Measurements from ENCODE around the gene EYA2. TPM values are rescaled to one million over a fixed set of nuclear protein-coding genes. Genes with fewer than 3 reads are reported as not detected.
A peak's percentile ranks its signal among the peaks of the same experiment; 100 is the strongest.

Gene EYA2
- total and polyA plus RNA-seq, 2 donors (not counting 1 experiment from before 2014, with no cell fraction given): 1.1 to 2.8 TPM

DNA sequence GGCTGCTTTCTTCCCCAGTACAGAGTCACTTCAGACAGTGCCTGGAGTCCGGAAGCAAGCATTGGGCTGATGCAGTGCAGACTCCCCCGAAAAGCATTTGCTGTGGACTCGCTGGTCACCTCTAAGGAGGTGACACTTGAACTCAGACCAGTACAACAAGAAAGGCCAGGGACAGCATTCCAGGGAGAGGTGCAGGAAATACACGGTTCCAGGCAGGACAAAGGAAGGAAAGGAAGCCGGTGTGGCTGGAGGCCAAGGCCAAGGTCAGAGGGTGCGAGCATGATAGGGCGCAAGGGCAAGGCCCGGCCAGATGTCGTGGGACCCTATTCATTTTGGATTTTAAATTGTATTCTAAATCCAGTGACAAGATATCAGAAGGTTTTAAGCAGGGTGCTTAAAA, 300.9 kb downstream of the EYA2 start:
- no peak overlapping the region for H3K9ac ChIP-seq (ENCODE audit: low read length)
- H3K9me3 ChIP-seq (ENCODE audit: control extremely low read depth in 1 of 3, control insufficient read depth in 2 of 3, insufficient read depth in 1 of 3, low read length in 2 of 3): no peaks in the 10 kb centered on the region
- ATAC-seq (ENCODE audit: low read depth): no peak
- intact Hi-C loops (cut with micrococcal nuclease): loop anchor here (5.0 to 10.0 kb wide), 2 partner anchors 309 to 467 kb away; partner anchors contain the start of gene NCOA3
- Mint-ChIP-seq H3K27me3 (no peaks in the 10 kb centered on the region), H3K4me1 (peaks cover 5% of the 10 kb centered on the region), H3K4me3 (no peak overlapping the region), H3K27ac (no peak overlapping the region), H3K9me3 (ENCODE audit: insufficient read depth) (no peaks in the 10 kb centered on the region)
- no peak overlapping the region for H2AFZ ChIP-seq (ENCODE audit: insufficient read depth, low read depth, low read length, poor library complexity, severe bottlenecking)
- DNase-seq: no peak
- H3K27me3 ChIP-seq (replicated peaks in 1 of 4; ENCODE audit: control extremely low read depth in 1 of 4, control insufficient read depth in 3 of 4, insufficient read depth in 4 of 4, low read length in 3 of 4): no peaks in the 10 kb centered on the region
- H4K20me1 ChIP-seq (ENCODE audit: control insufficient read depth, insufficient read depth, low read length, poor library complexity, severe bottlenecking): no peaks in the 10 kb centered on the region
- ChIA-PET CTCF (interaction anchor here (1.0 to 2.3 kb wide), 4 partner anchors 10 to 467 kb away, joined by 3 to 14 read pairs (median 8); no protein-coding TSS in a partner anchor), POLR2A (no interaction called here)
- no peak for TF ChIP-seq EZH2 (IDR thresholded peaks at IDR 0.05; ENCODE audit: borderline replicate concordance, insufficient read depth, low read depth, low read length, poor library complexity, severe bottlenecking)
- H3K36me3 ChIP-seq (replicated peaks in 1 of 2; ENCODE audit: control extremely low read depth in 1 of 2, control insufficient read depth in 1 of 2, extremely low read depth in 1 of 2, insufficient read depth in 2 of 2, low read length in 1 of 2): no peaks in the 10 kb centered on the region
- H3K4me3 ChIP-seq (ENCODE audit: control extremely low read depth in 1 of 5, extremely low read depth in 1 of 5, insufficient read depth in 1 of 5, low read depth in 2 of 5, low read length in 4 of 5): no peak overlapping the region
- H3K4me1 ChIP-seq (ENCODE audit: control insufficient read depth in 2 of 2, insufficient read depth in 2 of 2, low read length in 2 of 2): peaks cover 3 to 7% of the 10 kb centered on the region in 2 donors
- no peak overlapping the region for H3K27ac ChIP-seq (ENCODE audit: low read length in 2 of 2)
- H3K79me2 ChIP-seq (ENCODE audit: control insufficient read depth, insufficient read depth, low read length): no peaks in the 10 kb centered on the region
- 83% methylated on average over 8 of the region's 9 CpGs for WGBS (ENCODE audit: insufficient coverage)
- H3K4me2 ChIP-seq (replicated peaks; ENCODE audit: low read depth, low read length, poor library complexity, severe bottlenecking): no peak overlapping the region

DNA sequence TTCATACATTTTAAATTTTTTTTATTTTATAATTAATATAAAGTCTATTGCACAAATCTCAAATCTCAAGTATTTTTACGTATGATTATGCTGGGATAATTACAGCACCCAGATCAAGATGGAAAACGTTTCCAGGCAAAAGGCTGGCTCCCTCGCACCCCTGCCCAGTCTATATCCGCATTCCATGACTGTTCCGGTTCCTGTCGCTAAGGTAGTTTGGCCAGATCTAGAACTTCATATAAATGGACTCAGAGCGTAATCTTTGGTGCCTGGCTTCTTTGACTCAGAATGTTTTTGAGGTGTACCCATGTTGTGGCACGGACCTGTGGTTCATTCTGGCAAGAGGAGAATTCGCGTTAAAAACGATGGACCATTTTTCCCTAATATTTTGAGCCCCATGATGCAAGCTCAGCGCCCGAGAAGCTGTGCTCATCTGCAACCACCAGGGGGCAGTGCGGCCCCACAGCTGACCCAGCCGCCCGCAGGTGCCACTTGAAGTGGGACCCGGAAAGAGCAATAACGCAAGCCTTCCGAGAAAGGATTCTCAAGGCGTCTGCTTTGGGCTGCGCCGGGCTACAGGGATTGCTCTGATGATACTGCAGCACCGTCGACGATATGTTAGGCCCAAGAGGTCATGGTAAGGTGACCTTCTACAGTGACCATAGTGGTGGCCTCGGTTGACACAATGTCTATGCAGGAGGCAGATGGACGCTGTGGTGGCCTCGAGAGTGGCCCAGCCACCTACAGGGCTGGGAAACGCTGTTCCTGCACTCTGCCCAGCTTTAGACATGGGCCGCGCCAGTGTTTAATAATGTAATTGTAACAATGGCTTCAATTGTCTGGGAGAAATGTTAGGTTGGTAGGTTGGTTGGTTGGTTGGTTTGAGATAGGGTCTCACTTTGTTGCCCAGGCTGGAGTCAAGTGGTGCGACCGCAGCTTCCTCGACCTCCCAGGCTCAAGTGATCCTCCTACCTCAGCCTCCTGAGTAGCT, 301.7 kb downstream of the EYA2 start:
- 35% methylated on average over 30 of the region's 34 CpGs for WGBS (ENCODE audit: insufficient coverage)
- Histone ChIP-seq H3K36me3 (replicated peaks in 1 of 2; ENCODE audit: control extremely low read depth in 1 of 2, control insufficient read depth in 1 of 2, extremely low read depth in 1 of 2, insufficient read depth in 2 of 2, low read length in 1 of 2) (no peaks in the 10 kb centered on the region), H3K27me3 (replicated peaks in 1 of 4; ENCODE audit: control extremely low read depth in 1 of 4, control insufficient read depth in 3 of 4, insufficient read depth in 4 of 4, low read length in 3 of 4) (no peaks in the 10 kb centered on the region), H3K79me2 (ENCODE audit: control insufficient read depth, insufficient read depth, low read length) (no peaks in the 10 kb centered on the region), H3K27ac (ENCODE audit: low read length in 2 of 2) (no peak overlapping the region), H4K20me1 (ENCODE audit: control insufficient read depth, insufficient read depth, low read length, poor library complexity, severe bottlenecking) (no peaks in the 10 kb centered on the region), H3K4me3 (ENCODE audit: control extremely low read depth in 1 of 5, extremely low read depth in 1 of 5, insufficient read depth in 1 of 5, low read depth in 2 of 5, low read length in 4 of 5) (peak overlapping the region in 2 of 5 experiments; percentile 12 to 33), H3K4me2 (replicated peaks; ENCODE audit: low read depth, low read length, poor library complexity, severe bottlenecking) (peak overlapping the region; percentile 70), H2AFZ (ENCODE audit: insufficient read depth, low read depth, low read length, poor library complexity, severe bottlenecking) (peak overlapping the region; percentile 79), H3K9ac (ENCODE audit: low read length) (peak overlapping the region; percentile 46), H3K9me3 (ENCODE audit: control extremely low read depth in 1 of 3, control insufficient read depth in 2 of 3, insufficient read depth in 1 of 3, low read length in 2 of 3) (no peaks in the 10 kb centered on the region), H3K4me1 (ENCODE audit: control insufficient read depth in 2 of 2, insufficient read depth in 2 of 2, low read length in 2 of 2) (peaks cover 3 to 7% of the 10 kb centered on the region in 2 donors)
- Mint-ChIP-seq H3K4me1 (peaks cover 5% of the 10 kb centered on the region), H3K9me3 (ENCODE audit: insufficient read depth) (no peaks in the 10 kb centered on the region), H3K27ac (no peak overlapping the region), H3K4me3 (peak overlapping the region; percentile 16), H3K27me3 (no peaks in the 10 kb centered on the region)
- peak; percentile 82 for ATAC-seq (ENCODE audit: low read depth)
- TF ChIP-seq, protein P1, sequence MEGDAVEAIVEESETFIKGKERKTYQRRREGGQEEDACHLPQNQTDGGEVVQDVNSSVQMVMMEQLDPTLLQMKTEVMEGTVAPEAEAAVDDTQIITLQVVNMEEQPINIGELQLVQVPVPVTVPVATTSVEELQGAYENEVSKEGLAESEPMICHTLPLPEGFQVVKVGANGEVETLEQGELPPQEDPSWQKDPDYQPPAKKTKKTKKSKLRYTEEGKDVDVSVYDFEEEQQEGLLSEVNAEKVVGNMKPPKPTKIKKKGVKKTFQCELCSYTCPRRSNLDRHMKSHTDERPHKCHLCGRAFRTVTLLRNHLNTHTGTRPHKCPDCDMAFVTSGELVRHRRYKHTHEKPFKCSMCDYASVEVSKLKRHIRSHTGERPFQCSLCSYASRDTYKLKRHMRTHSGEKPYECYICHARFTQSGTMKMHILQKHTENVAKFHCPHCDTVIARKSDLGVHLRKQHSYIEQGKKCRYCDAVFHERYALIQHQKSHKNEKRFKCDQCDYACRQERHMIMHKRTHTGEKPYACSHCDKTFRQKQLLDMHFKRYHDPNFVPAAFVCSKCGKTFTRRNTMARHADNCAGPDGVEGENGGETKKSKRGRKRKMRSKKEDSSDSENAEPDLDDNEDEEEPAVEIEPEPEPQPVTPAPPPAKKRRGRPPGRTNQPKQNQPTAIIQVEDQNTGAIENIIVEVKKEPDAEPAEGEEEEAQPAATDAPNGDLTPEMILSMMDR (IDR thresholded peaks at IDR 0.05): peak; percentile 100
- TF ChIP-seq EZH2 (IDR thresholded peaks at IDR 0.05; ENCODE audit: borderline replicate concordance, insufficient read depth, low read depth, low read length, poor library complexity, severe bottlenecking): no peak
- peak; percentile 81 for DNase-seq
- ChIA-PET CTCF (interaction anchor here (0.7 to 2.1 kb wide), 17 partner anchors 9 to 1424 kb away, joined by 3 to 44 read pairs (median 4); no protein-coding TSS in a partner anchor), POLR2A (no interaction called here)
- intact Hi-C loops (cut with micrococcal nuclease): loop anchor here (1.0 to 10.0 kb wide), 6 partner anchors 76 to 529 kb away; partner anchors contain the start of gene NCOA3

All from B cell (primary cell).